SU-DHL-6 (cell line): ENCODE measurements around the gene PDCD1.

ENCODE experiments used
- H2AFZ ChIP-seq: fragments of 200-600 bp; sonication (generic); 2 replicates; pipeline ENCODE4 v1.6.1; 2014; ENCODE audit warnings: low read depth, mild to moderate bottlenecking, moderate library complexity, mixed read lengths, antibody characterized with exemption, low read length; ENCODE audit not compliant: severe bottlenecking
- H3F3A ChIP-seq: fragments of 200-600 bp; shearing (Covaris generic); 2 replicates; pipeline ENCODE4 v1.6.0; 2016; ENCODE audit warnings: antibody characterized with exemption, mild to moderate bottlenecking; ENCODE audit not compliant: insufficient read depth
- H3K27ac ChIP-seq: fragments of 200-600 bp; sonication (generic); 2 replicates; pipeline ENCODE4 v1.5.1; 2016; ENCODE audit warnings: low read depth, mild to moderate bottlenecking, low read length, moderate library complexity, mixed read lengths
- H3K27me3 ChIP-seq: fragments of 200-600 bp; sonication (generic), shearing (Covaris generic); 2 replicates; pipeline ENCODE4 v1.6.0; 2014; ENCODE audit warnings: mild to moderate bottlenecking, low read length
- H3K36me3 ChIP-seq: fragments of 200-600 bp; sonication (generic); 2 replicates; pipeline ENCODE4 v1.6.1; 2014; ENCODE audit warnings: mild to moderate bottlenecking, low read length, mixed read lengths
- H3K4me2 ChIP-seq: fragments of 300-600, 200-600 bp; shearing (Covaris generic), sonication (generic); 2 replicates; pipeline ENCODE4 v1.6.0; 2014; ENCODE audit warnings: low read length, low read depth, mild to moderate bottlenecking; ENCODE audit not compliant: poor library complexity, severe bottlenecking
- H3K4me3 ChIP-seq: fragments of 200-600 bp; sonication (generic); 2 replicates; pipeline ENCODE4 v1.5.1; 2014; ENCODE audit warnings: antibody characterized with exemption, low read length, mild to moderate bottlenecking, mixed read lengths; ENCODE audit not compliant: insufficient read depth, poor library complexity, severe bottlenecking
- H3K79me2 ChIP-seq: fragments of 200-600 bp; sonication (generic); 2 replicates; pipeline ENCODE4 v1.6.1; 2014; ENCODE audit warnings: mild to moderate bottlenecking, low read length, moderate library complexity; ENCODE audit not compliant: insufficient read depth
- H3K9ac ChIP-seq: fragments of 200-600 bp; sonication (generic); 2 replicates; pipeline ENCODE4 v1.7.0; 2014; ENCODE audit warnings: mild to moderate bottlenecking, low read length
- H3K9me2 ChIP-seq: fragments of 200-600 bp; sonication (generic); replicated peaks from 2 replicates; pipeline ENCODE4 v1.6.1; 2014; ENCODE audit warnings: low read length; ENCODE audit not compliant: insufficient read depth
- H3K9me3 ChIP-seq: fragments of 200-600 bp; sonication (generic); 2 replicates; pipeline ENCODE4 v1.6.1; 2014; ENCODE audit warnings: low read length, mixed read lengths; ENCODE audit not compliant: insufficient read depth
- H4K20me1 ChIP-seq: fragments of 200-600 bp; sonication (generic); 2 replicates; pipeline ENCODE4 v1.6.1; 2014; ENCODE audit warnings: low read depth, mild to moderate bottlenecking, antibody characterized with exemption, low read length, moderate library complexity, mixed read lengths
- EZH2phosphoT487 ChIP-seq: fragments of 200-600 bp; sonication (generic), shearing (Covaris generic); conservative IDR thresholded peaks from 2 replicates; pipeline ENCODE4 v1.6.1; 2018; ENCODE audit warnings: mild to moderate bottlenecking, antibody characterized with exemption, low read length, moderate library complexity, mixed read lengths
- TF ChIP-seq, protein P1 (sequence below): fragments of 200-600 bp; sonication (generic); IDR thresholded peaks from one replicate; pipeline ENCODE4 v1.5.1; 2017; ENCODE audit warnings: antibody characterized with exemption, mild to moderate bottlenecking, low read length, moderate library complexity; ENCODE audit not compliant: insufficient read depth, poor library complexity, severe bottlenecking

The PDCD1 gene

DNA sequence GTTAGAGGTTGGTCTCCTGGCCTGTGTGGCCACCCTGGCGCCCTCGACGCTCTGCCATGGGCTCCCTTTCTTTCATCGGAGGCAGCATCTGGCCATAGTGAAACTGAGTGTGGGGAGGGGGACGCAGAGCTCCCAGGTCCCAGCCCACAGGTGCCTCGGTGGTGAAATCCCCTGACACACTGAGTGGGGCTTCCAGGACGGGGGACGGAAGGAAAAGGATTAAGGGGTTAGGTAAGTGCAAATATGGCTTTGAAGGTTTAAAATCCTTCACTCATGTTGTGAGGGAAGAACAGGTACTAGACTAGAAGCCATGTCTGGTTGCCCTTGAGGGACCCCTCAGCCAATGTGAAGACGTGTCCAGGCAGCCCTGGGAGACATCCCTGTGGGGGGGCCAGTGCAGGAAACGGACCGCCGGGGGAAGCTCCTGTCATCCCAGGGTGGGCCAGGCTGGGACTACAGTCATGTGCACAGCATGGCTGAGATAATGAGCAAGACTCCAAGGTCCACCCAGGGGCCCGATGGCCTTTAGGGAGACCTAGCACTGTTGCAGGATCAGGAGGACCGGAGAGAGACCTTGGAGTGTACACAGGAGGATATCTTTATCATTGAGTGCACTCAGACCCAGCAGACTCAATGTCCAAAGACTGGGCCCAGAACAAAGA is 47.2 kb upstream of the PDCD1 start:
- Histone ChIP-seq H3K27ac (no peak overlapping the region), H2AFZ (no peak overlapping the region), H3K4me3 (no peak overlapping the region), H3F3A (no peaks in the 10 kb centered on the region), H3K9me2 (no peaks in the 10 kb centered on the region), H3K79me2 (no peaks in the 10 kb centered on the region), H3K36me3 (no peaks in the 10 kb centered on the region), H3K9ac (no peak overlapping the region), H3K9me3 (no peaks in the 10 kb centered on the region), H3K27me3 (no peaks in the 10 kb centered on the region), H3K4me2 (no peak overlapping the region), H4K20me1 (no peaks in the 10 kb centered on the region)
- TF ChIP-seq, protein P1, sequence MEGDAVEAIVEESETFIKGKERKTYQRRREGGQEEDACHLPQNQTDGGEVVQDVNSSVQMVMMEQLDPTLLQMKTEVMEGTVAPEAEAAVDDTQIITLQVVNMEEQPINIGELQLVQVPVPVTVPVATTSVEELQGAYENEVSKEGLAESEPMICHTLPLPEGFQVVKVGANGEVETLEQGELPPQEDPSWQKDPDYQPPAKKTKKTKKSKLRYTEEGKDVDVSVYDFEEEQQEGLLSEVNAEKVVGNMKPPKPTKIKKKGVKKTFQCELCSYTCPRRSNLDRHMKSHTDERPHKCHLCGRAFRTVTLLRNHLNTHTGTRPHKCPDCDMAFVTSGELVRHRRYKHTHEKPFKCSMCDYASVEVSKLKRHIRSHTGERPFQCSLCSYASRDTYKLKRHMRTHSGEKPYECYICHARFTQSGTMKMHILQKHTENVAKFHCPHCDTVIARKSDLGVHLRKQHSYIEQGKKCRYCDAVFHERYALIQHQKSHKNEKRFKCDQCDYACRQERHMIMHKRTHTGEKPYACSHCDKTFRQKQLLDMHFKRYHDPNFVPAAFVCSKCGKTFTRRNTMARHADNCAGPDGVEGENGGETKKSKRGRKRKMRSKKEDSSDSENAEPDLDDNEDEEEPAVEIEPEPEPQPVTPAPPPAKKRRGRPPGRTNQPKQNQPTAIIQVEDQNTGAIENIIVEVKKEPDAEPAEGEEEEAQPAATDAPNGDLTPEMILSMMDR, result no peak
- TF ChIP-seq EZH2phosphoT487, result no peak

DNA sequence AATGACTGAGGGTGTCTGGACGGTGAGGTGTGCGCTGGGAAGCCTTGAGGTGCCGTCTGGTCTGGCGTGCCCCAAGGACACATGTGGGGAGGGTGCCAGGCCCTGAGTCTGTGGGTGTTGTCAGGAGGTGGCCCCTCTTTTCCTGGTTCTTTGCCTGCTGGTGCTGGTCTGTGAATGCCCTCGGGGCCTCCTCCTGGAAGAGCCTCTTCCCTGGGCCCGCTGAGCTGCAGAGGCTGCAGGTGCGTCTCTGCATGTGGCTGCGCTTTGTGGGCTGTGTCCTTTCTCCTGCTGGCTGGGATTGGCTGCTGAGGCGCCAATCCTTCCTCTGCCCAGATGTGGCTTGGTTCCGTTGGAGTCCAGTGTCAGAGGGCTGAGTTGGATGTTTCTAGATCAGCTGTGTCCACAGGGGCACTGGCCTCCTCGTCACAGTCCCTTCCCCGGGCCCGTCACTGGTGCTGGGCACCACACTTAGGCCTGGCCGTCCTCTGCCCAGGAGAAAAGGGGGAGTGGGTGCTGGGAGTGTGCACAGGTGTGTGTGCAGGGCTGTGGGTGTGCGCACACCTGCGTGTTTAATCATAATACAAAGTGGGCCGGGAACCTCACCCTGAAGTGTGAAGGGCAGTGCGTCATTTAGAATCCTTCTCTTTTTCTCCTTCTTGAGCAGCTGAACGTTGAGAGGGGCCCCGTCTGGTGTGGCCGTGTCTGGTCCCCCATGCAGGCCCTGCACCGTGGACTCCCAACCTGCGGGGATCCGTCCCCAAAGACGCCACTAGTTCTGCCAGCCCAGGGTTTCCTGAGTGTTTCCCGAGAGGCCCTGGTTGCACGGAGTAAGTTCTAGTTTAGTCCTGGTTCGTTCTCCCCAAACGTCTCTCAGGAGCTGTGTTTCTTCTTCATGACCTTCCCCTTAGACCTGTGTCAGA is 46.4 kb upstream of the PDCD1 start:
- H3K9me3 ChIP-seq, result no peaks in the 10 kb centered on the region
- H3K9ac ChIP-seq, result no peak overlapping the region
- TF ChIP-seq, protein P1, result no peak
- no peak for TF ChIP-seq EZH2phosphoT487
- H2AFZ ChIP-seq, result no peak overlapping the region
- H4K20me1 ChIP-seq, result no peaks in the 10 kb centered on the region
- H3K9me2 ChIP-seq, result no peaks in the 10 kb centered on the region
- H3K79me2 ChIP-seq, result no peaks in the 10 kb centered on the region
- H3K4me3 ChIP-seq, result no peak overlapping the region
- H3K27me3 ChIP-seq, result no peaks in the 10 kb centered on the region
- H3K36me3 ChIP-seq, result no peaks in the 10 kb centered on the region
- no peak overlapping the region for H3K27ac ChIP-seq
- no peaks in the 10 kb centered on the region for H3F3A ChIP-seq
- H3K4me2 ChIP-seq, result no peak overlapping the region

DNA sequence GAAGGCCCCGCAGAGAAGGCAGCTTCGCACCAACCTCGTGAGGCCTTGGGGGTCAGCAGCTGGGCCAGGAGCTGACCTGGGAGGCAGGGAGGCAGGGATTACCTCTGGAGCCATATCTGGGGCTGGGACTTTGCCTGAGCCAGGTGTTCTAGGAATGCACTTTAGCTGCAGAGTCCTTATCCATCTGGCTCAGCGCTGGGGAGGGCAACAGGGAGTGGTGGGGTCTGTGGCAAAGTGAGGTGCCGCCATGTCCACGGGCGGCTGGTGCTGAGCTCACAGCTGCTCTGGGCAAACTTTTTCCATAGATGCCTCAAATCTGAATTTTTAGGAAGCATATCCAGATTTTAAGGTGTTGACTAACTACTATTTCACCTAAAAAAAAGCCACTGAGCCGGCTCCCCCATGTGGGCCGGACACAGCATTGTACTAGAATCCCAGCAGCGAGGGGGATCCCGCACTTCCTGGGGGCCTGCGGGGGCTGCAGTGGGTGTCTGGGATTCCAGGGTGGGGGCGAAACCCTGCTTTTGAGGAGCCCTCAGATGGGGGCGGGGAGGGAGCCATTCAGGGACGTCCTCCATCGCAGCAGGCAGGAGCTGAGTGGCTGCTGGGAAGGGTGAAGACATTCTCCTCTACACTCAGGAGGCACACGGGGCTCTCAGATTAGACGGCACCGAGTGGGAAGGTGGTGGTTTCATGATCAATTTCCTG is 45.5 kb upstream of the PDCD1 start:
- Histone ChIP-seq H3K27ac (no peak overlapping the region), H3K79me2 (no peaks in the 10 kb centered on the region), H3K9ac (no peak overlapping the region), H3K36me3 (no peaks in the 10 kb centered on the region), H2AFZ (no peak overlapping the region), H3K9me3 (no peaks in the 10 kb centered on the region), H4K20me1 (no peaks in the 10 kb centered on the region), H3K9me2 (no peaks in the 10 kb centered on the region), H3K27me3 (no peaks in the 10 kb centered on the region), H3K4me3 (no peak overlapping the region), H3K4me2 (no peak overlapping the region), H3F3A (no peaks in the 10 kb centered on the region)
- no peak for TF ChIP-seq EZH2phosphoT487
